HG02981 (cell line): Measurements from ENCODE around the gene TOPBP1.
A peak's percentile ranks its signal among the peaks of the same experiment; 100 is the strongest.
"Not testable (repeated sequence)": the region's sequence is repeated elsewhere in the genome, so short reads cannot be mapped to it uniquely, and the experiment has no call there.

Experiments used
- ATAC-seq: cut with Tn5 transposase; IDR thresholded peaks from one replicate; pipeline ENCODE4 v1.9.1; 2021; ENCODE audit warnings: mild to moderate bottlenecking, moderate library complexity; ENCODE audit not compliant: unreplicated experiment

The TOPBP1 gene

GRCh38 chr3:133573054-133573628 is 88.6 kb downstream of the TOPBP1 start:
- ATAC-seq: peak; percentile 73

DNA sequence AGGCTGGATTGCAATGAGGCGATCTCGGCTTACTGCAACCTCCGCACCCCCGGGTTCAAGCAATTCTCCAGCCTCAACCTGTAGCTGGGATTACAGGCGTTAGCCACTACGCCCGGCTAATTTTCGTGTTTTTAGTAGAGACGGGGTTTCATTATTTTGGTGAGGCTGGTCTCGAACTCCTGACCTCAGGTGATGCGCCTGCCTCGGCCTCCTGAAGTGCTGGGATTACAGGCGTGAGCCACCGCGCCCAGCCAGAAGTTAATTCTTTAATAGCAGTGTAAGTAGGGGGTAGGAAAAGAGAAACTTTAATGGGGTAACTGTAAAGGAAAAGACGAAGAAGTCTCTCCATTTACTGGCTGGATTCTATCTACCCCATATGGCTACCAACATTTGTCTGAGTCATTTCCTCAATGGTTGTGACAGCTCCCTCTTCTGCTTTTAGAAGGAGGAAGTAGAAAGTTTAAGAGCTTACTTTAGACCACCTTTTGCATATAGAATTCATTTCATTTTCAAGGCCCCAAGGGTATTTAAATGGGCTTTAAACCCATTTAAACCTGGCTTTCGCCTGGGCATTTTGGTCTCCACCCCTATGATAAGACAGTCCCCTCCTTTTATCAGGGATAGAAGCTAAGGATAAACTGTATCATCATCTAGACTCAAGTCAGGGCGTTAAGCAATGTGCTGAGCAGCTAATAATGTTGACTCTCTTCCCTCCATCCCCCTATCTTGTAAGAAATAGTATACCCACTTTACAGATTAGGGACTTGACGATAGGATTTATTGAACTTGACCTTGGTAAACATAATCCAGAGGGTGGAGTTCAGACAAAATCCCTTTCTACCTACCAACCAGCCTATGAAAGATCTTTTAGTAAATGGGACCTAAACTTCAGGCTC is 89.3 kb downstream of the TOPBP1 start:
- peak; percentile 23 for ATAC-seq

DNA sequence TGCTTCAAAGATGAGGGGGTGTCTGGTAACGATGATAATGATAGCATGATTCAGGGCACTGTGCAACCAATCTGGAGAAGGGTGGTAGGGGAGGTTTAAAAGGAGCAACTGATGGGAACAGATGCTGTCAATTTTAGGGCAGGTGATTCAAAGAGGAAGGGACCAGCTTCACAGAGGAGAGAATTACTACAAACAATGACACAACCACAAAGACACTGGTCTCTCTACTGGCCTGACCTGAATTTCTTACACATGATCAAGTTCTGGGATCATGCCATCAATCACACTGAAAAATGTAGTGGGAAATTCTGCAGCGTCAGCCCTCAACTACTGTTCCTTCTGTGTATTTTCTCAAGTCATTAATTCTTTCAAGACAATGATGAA is 90.8 kb downstream of the TOPBP1 start:
- no peak for ATAC-seq

DNA sequence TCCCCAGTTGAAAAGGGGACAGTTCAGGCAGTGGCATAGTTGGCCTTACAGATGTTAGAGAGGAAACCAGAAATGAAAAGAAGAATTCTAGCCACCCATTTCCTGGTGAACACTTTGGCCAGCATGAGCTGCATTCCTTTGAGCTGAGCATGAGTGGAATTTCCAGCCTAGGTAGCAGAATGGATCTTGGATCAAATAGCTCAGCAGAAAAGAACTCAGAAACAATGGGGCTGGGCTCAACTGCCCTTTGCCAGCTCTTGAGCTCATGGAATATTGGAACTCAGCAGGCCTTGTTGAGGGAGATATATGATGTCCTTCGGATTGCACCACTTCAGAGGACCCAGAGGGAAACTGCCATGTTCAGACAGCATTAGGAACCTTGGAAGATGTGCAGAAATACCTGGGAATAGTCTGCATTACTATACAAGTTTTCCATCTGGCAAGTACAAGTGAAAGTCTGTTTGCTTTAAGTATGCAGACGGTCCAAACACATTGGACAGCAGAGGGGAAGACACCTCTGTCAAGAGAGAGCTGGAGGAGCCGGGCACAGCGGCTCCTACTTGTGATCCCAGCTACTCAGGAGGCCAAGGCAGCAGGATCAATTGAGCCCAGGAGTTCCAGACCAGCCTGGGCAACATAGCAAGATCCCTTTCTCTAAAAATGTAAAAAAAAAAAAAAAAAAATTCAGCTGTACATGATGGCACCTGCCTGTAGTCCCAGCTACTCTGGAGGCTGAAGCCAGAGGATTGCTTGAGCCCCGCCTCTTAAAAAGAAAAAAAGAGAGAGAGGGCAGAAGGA is 91.4 kb downstream of the TOPBP1 start:
- no peak for ATAC-seq

GRCh38 chr3:133568294-133569014 is 93.3 kb downstream of the TOPBP1 start:
- ATAC-seq: no peak

- no peak for ATAC-seq
Observed at GRCh38 chr3:133563816-133564215, 97.9 kb downstream of the TOPBP1 start.

GRCh38 chr3:133563186-133563591 is 98.6 kb downstream of the TOPBP1 start:
- no peak for ATAC-seq

GRCh38 chr3:133562376-133562775 is 99.4 kb downstream of the TOPBP1 start:
- ATAC-seq: no peak

DNA sequence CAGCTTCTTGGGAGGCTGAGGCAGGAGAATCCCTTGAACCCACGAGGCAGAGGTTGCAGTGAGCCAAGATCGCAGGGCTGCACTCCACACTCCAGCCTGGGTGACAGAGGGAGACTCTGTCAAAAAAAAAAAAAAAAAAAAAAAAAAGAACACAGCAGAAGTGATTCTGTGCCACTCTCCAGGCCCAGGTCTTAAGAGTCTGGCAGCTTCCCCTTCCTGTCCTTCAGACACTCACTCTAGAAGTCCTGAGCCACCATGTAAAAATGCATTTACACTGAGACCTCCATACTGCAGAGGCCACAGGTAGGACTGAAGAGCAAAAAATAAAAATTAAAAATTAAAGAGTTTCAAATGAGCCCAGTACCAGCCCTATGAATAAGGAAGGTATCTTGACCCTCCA is 100.1 kb downstream of the TOPBP1 start:
- no peak for ATAC-seq

- not testable (repeated sequence) for ATAC-seq
Observed at GRCh38 chr3:133551589-133551988, 110.2 kb downstream of the TOPBP1 start.
